ENCODE results near the gene STAG1.
"Not testable (repeated sequence)": the region's sequence is repeated elsewhere in the genome, so short reads cannot be mapped to it uniquely, and the experiment has no call there.

The STAG1 gene

GRCh38 chr3:136380530-136380929 is 371.6 kb downstream of the STAG1 start:
- DNase-seq = no peak

- DNase-seq = no peak
Measured at GRCh38 chr3:136378011-136378410, 374.2 kb downstream of the STAG1 start.

GRCh38 chr3:136377508-136377907 is 374.7 kb downstream of the STAG1 start:
- no peak for DNase-seq

- not testable (repeated sequence) for DNase-seq
Measured at GRCh38 chr3:136375800-136376199, 376.4 kb downstream of the STAG1 start.

- DNase-seq = no peak
Measured at GRCh38 chr3:136366289-136366688, 385.9 kb downstream of the STAG1 start.

- DNase-seq = no peak
Measured at GRCh38 chr3:136353461-136353860, 398.7 kb downstream of the STAG1 start.

- no peak for DNase-seq
Measured at GRCh38 chr3:136351905-136352304, 400.3 kb downstream of the STAG1 start.

- DNase-seq = no peak
Measured at GRCh38 chr3:136351351-136351750, 400.8 kb downstream of the STAG1 start.

GRCh38 chr3:136350557-136350956 is 401.6 kb downstream of the STAG1 start:
- no peak for DNase-seq

- no peak for DNase-seq
Measured at GRCh38 chr3:136350132-136350531, 402.0 kb downstream of the STAG1 start.

- no peak for DNase-seq
Measured at GRCh38 chr3:136346486-136346885, 405.7 kb downstream of the STAG1 start.

GRCh38 chr3:136343873-136344555 is 408.2 kb downstream of the STAG1 start:
- no peak for DNase-seq

- DNase-seq = no peak
Measured at GRCh38 chr3:136343446-136343845, 408.7 kb downstream of the STAG1 start.

GRCh38 chr3:136336329-136337100 is 415.7 kb downstream of the STAG1 start:
- DNase-seq = no peak

GRCh38 chr3:136334726-136335125 is 417.5 kb downstream of the STAG1 start:
- DNase-seq = not testable (repeated sequence)

- no peak for DNase-seq
Measured at GRCh38 chr3:136334209-136334608, 418.0 kb downstream of the STAG1 start.

GRCh38 chr3:136332776-136333175 is 419.4 kb downstream of the STAG1 start:
- DNase-seq = no peak

GRCh38 chr3:136332302-136332701 is 419.9 kb downstream of the STAG1 start:
- no peak for DNase-seq

GRCh38 chr3:136330900-136331299 is 421.3 kb downstream of the STAG1 start:
- DNase-seq = no peak

GRCh38 chr3:136329593-136329992 is 422.6 kb downstream of the STAG1 start:
- no peak for DNase-seq

GRCh38 chr3:136327671-136328070 is 424.5 kb downstream of the STAG1 start:
- no peak for DNase-seq

- no peak for DNase-seq
Measured at GRCh38 chr3:136326316-136326715, 425.9 kb downstream of the STAG1 start.

- no peak for DNase-seq
Measured at GRCh38 chr3:136311968-136312367, 440.2 kb downstream of the STAG1 start.

- no peak for DNase-seq
Measured at GRCh38 chr3:136311261-136311660, 440.9 kb downstream of the STAG1 start.

GRCh38 chr3:136305879-136306278 is 446.3 kb downstream of the STAG1 start:
- DNase-seq = no peak
